Measurements from ENCODE around the gene TAGAP. TPM values are rescaled to one million over a fixed set of nuclear protein-coding genes. Genes with fewer than 3 reads are reported as not detected.

The TAGAP gene
- total and polyA plus RNA-seq, 10 of the 15 experiments (the other 5 are each of a cell fraction or from before 2014, with no cell fraction given) = 5.3 to 27.4 (median 18.9) TPM

- TF ChIP-seq, protein P1, sequence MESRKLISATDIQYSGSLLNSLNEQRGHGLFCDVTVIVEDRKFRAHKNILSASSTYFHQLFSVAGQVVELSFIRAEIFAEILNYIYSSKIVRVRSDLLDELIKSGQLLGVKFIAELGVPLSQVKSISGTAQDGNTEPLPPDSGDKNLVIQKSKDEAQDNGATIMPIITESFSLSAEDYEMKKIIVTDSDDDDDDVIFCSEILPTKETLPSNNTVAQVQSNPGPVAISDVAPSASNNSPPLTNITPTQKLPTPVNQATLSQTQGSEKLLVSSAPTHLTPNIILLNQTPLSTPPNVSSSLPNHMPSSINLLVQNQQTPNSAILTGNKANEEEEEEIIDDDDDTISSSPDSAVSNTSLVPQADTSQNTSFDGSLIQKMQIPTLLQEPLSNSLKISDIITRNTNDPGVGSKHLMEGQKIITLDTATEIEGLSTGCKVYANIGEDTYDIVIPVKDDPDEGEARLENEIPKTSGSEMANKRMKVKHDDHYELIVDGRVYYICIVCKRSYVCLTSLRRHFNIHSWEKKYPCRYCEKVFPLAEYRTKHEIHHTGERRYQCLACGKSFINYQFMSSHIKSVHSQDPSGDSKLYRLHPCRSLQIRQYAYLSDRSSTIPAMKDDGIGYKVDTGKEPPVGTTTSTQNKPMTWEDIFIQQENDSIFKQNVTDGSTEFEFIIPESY (IDR thresholded peaks at IDR 0.05) = no peak
- TF ChIP-seq CHD1 (IDR thresholded peaks at IDR 0.05; ENCODE audit: low read depth, low read length) (no peak), MTA2 (IDR thresholded peaks at IDR 0.05; ENCODE audit: low read depth) (0 out of 2 replicates have a peak, but pooled peaks have one; percentile 5), MYC (IDR thresholded peaks at IDR 0.05; ENCODE audit: insufficient read depth, insufficient read length, insufficient replicate concordance, low read length, severe bottlenecking) (no peak), RCOR1 (conservative IDR thresholded peaks at IDR 0.05; ENCODE audit: low read depth, low read length) (no peak), PAX8 (IDR thresholded peaks at IDR 0.05) (no peak), CREB1 (IDR thresholded peaks at IDR 0.05; ENCODE audit: low read depth) (peak; percentile 2; the same call in 1 of the 2 replicates), SUZ12 (IDR thresholded peaks at IDR 0.05; ENCODE audit: unreplicated experiment) (no peak), IKZF1 (conservative IDR thresholded peaks at IDR 0.05) (no peak), CBX5 (IDR thresholded peaks at IDR 0.05; ENCODE audit: low read depth) (0 out of 2 replicates have a peak, but pooled peaks have one; percentile 21), LARP7 (IDR thresholded peaks at IDR 0.05) (no peak), IKZF2 (IDR thresholded peaks at IDR 0.05) (no peak)
Measured at GRCh38 chr6:159042826-159043181, 2.0 kb downstream of the TAGAP start (continued).
